Peyer's patch (tissue), 4 donors: ENCODE measurements around the gene TEDC1. TPM values are rescaled to one million over a fixed set of nuclear protein-coding genes. Genes with fewer than 3 reads are reported as not detected.
A peak's percentile ranks its signal among the peaks of the same experiment; 100 is the strongest.

Experiments used
- DNase-seq, 3 donors: peaks; one replicate each; pipeline ENCODE4 v3.0.0-alpha.2; 2017 to 2019
- H3K27ac ChIP-seq, 4 donors: fragments of 200-600 bp; sonication (generic); one replicate each; pipeline ENCODE4 v1.5.1; 2016 to 2019
- H3K27me3 ChIP-seq, 2 donors: fragments of 200-600 bp; sonication (generic); one replicate each; pipeline ENCODE4 v1.5.1; 2019
- H3K36me3 ChIP-seq, 3 donors: fragments of 200-600 bp; sonication (generic); one replicate each; pipeline ENCODE4 v1.5.1; 2016 to 2019
- H3K4me1 ChIP-seq, 4 donors: fragments of 200-600 bp; sonication (generic); one replicate each; pipeline ENCODE4 v1.5.1; 2016 to 2019
- H3K4me3 ChIP-seq, 4 donors: fragments of 200-600 bp; sonication (generic); 1 replicate in 3 of 4; 2 replicates in 1 of 4; pipeline ENCODE4 v1.5.1; 2016 to 2019; ENCODE audit warnings: mild to moderate bottlenecking in 1 of 4
- H3K9me3 ChIP-seq, 4 donors: fragments of 200-600 bp; sonication (generic); one replicate each; pipeline ENCODE4 v1.5.1; 2016 to 2019; ENCODE audit warnings: mild to moderate bottlenecking in 1 of 4
- POLR2A ChIP-seq, 2 donors: fragments of 450-650 bp; IDR thresholded peaks; one replicate each; pipeline ENCODE4 v1.5.1; 2017; ENCODE audit warnings: antibody characterized with exemption in 2 of 2, mild to moderate bottlenecking in 2 of 2, moderate library complexity in 2 of 2
- total RNA-seq, 4 donors: library from RNA; depleted of rRNA; stranded (reverse); fragments of >200 nt; gene quantifications; one replicate each; pipeline ENCODE4 v1.1.0, GENCODE V29; 2016
- TF ChIP-seq, protein P1 (sequence below), 6 experiments: fragments of 450-650 bp in 4 of 6; fragments of 200-600 bp in 2 of 6; sonication (generic) in 1 of 6; IDR thresholded peaks; one replicate each; pipeline ENCODE4 v1.5.1; 2017 to 2019; ENCODE audit warnings: antibody characterized with exemption in 6 of 6, mild to moderate bottlenecking in 3 of 6, moderate library complexity in 1 of 6

The TEDC1 gene
- total RNA-seq, 4 donors from 2014 or later: 7.0 to 42.1 (median 15.1) TPM

DNA sequence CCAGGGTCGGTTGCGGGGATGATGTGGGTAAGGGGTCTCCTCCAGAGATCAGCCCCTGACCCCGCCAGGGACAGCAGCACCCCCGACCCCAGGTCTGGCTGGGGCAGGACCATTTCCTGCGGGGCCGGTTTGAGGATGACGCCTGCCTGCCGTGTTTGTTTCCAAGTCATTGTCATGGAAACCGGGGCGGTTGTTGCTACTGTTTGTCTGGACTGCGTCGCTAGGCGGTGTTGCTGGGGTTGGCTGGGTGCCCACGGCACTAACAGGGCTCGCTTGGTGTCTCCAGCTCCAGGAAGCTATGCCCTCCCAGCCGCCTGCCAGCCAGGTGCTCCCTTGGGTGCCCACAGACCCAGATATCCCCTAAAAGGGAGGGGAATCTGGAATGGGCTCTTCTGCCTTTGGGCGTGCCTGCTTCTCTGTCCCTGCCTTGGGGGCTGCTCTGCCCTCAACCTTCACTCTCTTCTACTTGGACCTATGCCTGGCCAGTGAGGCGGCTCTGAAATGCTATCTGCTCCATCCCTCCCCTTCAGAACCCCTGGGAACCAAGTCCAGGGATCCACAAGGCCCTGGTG, 9.1 kb upstream of the TEDC1 start:
- TF ChIP-seq, protein P1, sequence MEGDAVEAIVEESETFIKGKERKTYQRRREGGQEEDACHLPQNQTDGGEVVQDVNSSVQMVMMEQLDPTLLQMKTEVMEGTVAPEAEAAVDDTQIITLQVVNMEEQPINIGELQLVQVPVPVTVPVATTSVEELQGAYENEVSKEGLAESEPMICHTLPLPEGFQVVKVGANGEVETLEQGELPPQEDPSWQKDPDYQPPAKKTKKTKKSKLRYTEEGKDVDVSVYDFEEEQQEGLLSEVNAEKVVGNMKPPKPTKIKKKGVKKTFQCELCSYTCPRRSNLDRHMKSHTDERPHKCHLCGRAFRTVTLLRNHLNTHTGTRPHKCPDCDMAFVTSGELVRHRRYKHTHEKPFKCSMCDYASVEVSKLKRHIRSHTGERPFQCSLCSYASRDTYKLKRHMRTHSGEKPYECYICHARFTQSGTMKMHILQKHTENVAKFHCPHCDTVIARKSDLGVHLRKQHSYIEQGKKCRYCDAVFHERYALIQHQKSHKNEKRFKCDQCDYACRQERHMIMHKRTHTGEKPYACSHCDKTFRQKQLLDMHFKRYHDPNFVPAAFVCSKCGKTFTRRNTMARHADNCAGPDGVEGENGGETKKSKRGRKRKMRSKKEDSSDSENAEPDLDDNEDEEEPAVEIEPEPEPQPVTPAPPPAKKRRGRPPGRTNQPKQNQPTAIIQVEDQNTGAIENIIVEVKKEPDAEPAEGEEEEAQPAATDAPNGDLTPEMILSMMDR (IDR thresholded peaks at IDR 0.05): peak in 3 of 6 experiments; percentile 23 to 29 (median 26)
- TF ChIP-seq POLR2A (IDR thresholded peaks at IDR 0.05): no peak
- H3K4me3 ChIP-seq: peak overlapping the region; percentile 19 to 48 (median 41)
- peaks cover 0 to 25% of the 10 kb centered on the region in 2 donors for H3K27me3 ChIP-seq
- H3K36me3 ChIP-seq: no peaks in the 10 kb centered on the region
- DNase-seq: peak; percentile 95 to 98 (median 96)
- H3K9me3 ChIP-seq: no peaks in the 10 kb centered on the region
- peak overlapping the region; percentile 80 to 96 (median 88) for H3K27ac ChIP-seq
- peaks cover 22 to 92% (median 44%) of the 10 kb centered on the region in 4 donors for H3K4me1 ChIP-seq

DNA sequence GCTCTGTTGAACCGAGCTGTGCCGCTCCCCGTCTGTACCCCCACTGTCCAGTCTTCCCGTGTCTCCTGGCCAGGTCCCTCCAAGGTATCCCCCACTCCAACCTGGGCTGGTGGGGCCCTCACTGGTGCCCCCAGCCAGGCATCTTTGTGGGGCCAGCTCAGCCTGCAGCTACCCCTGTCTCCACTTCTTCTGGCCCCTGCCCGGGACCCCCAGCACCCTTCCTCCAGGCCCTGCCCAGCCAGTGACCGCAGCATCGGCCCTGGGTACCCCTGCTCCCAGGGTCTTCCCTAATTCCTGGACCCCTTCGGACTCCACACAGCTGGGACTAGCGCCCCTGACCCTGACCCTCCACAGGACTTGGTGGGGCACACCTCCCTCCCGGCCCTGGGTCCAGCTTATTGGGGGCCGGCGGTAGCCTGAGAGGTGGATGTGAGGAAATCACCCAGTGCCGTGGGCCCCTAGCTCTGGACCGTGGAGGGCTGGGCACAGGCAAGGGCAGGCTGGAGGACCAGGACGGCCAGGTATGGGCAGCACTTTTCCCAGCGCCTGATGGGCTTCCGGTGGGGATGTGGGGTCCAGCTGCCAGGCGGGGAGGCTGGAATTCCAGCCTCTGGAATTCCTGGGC, 8.4 kb upstream of the TEDC1 start:
- Histone ChIP-seq H3K4me1 (peaks cover 22 to 93% (median 43%) of the 10 kb centered on the region in 4 donors), H3K36me3 (no peaks in the 10 kb centered on the region), H3K4me3 (peak overlapping the region in 1 of 4 donors; percentile 48), H3K27me3 (peaks cover 0 to 25% of the 10 kb centered on the region in 2 donors), H3K27ac (peak overlapping the region; percentile 80 to 96 (median 88)), H3K9me3 (no peaks in the 10 kb centered on the region)
- no peak for DNase-seq
- TF ChIP-seq, protein P1 (IDR thresholded peaks at IDR 0.05): no peak
- no peak for TF ChIP-seq POLR2A (IDR thresholded peaks at IDR 0.05)

DNA sequence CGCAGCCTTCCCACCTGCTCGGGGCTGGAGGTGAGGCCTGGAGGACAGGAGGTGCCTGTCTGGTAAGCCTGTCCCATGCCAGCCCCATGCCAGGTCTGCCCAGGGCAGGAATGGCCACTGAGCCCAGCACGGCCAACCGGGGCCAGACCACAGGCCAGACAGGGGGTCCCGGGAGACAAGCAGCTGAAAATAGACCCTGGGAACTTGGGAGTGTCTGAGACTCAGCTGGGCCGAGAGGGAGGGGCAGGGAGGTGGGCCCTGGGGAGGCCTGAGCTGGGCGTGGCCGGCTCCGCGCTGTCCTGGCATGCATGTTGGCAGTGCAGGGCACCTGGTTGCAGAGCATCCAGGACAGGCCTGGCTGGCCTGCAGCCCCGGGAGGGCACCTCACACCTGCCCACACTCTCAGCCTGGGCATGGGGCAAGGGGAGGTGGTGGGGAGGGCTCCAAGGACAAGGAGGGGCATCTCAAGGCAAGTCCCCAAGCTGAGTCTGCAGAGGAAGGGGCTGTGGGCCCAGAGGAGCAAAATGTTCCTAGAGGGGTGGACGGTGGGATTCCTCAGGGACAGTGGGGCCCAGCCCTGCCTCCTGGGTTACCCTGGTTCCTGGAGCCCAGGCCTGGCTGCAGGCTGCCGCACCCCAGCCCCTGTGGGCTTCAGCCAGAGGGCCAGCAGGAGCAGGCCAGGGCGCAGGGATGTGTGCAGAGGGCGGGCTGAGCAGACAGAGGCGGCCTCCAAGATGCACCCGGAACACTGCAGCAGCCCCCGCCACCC, 7.6 kb upstream of the TEDC1 start:
- H3K27me3 ChIP-seq: peaks cover 0 to 18% of the 10 kb centered on the region in 2 donors
- peaks cover 19 to 94% (median 45%) of the 10 kb centered on the region in 4 donors for H3K4me1 ChIP-seq
- peak in 1 of 3 donors; percentile 82 for DNase-seq
- H3K27ac ChIP-seq: peak overlapping the region; percentile 80 to 96 (median 88)
- no peak for TF ChIP-seq POLR2A (IDR thresholded peaks at IDR 0.05)
- TF ChIP-seq, protein P1 (IDR thresholded peaks at IDR 0.05): no peak
- peaks cover 0 to 4% (median 0%) of the 10 kb centered on the region in 3 donors for H3K36me3 ChIP-seq
- no peak overlapping the region for H3K4me3 ChIP-seq
- no peaks in the 10 kb centered on the region for H3K9me3 ChIP-seq

DNA sequence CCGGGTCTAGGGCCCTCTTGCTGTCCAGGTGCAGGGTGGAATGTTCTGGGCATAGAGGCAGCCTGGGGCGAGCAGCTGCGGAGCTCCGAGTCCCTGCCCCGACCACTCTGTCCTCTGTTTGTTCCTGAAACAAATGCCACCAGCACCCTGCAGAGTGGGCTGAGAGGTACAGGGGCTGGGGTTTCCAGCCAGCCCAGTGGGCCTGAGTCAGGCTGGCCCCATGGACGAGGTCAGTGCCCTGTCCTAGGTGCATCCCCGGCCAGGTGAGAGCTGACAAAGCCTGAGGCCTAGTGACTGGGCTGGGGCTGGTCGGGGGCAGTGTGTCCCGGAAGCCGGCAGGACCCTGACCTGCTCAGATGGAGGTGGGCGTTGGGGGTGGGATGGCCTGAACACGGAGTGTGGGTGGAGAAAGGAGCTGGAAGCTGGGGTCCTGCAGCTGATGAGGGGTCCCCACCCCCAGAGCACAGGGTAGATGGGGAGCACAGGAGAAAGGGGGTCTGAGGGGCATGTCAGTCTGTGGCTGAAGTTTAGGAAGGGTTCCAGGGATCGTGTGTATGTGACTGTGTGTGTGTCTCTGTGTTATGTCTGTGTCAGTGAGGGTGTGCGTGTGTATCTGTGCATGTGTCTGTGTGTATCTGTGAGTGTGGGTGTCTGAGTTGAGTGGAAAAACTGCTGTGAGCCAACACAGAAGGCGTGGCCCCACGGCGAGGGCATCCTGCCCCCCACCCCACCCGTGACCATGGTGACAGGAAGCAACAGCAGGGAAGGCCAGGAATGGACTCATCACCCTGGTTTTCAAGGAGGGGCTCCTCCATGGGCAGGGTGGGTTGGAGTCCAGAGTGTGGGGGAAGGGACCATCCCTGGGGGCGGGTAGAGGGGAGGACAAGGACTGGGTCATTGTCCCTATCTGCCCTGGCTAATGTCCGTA, 6.7 kb upstream of the TEDC1 start:
- peaks cover 0 to 9% of the 10 kb centered on the region in 2 donors for H3K27me3 ChIP-seq
- H3K27ac ChIP-seq: peak overlapping the region; percentile 14 to 96 (median 88)
- peaks cover 0 to 8% (median 0%) of the 10 kb centered on the region in 3 donors for H3K36me3 ChIP-seq
- H3K9me3 ChIP-seq: no peaks in the 10 kb centered on the region
- TF ChIP-seq, protein P1 (IDR thresholded peaks at IDR 0.05): no peak
- TF ChIP-seq POLR2A (IDR thresholded peaks at IDR 0.05): no peak
- no peak overlapping the region for H3K4me3 ChIP-seq
- peak in 1 of 3 donors; percentile 74 for DNase-seq
- peaks cover 19 to 95% (median 52%) of the 10 kb centered on the region in 4 donors for H3K4me1 ChIP-seq

DNA sequence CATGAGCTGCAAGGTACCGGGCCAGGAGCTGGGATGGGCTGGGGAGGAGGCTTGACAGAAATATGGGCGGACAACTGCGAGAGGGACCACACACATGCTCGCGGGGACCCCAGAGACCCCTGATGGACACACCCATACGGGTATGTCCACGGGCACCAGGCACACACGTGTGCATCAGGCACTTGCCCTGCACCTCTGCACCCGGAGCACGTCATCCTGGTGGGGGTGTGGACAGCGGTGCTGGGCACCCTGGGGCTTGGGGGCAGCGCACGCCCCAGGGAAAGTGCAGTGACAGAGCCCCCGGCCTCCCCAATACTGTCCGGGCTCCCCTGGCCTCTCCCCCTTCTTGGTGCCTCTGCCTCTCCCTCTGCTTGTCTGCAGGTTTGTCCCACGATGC, 6.1 kb upstream of the TEDC1 start:
- Histone ChIP-seq H3K36me3 (peaks cover 0 to 8% (median 0%) of the 10 kb centered on the region in 3 donors), H3K27me3 (peaks cover 0 to 2% of the 10 kb centered on the region in 2 donors), H3K27ac (peak overlapping the region; percentile 54 to 89 (median 88)), H3K4me3 (no peak overlapping the region), H3K4me1 (peaks cover 19 to 92% (median 55%) of the 10 kb centered on the region in 4 donors), H3K9me3 (no peaks in the 10 kb centered on the region)
- no peak for DNase-seq
- TF ChIP-seq, protein P1 (IDR thresholded peaks at IDR 0.05): no peak
- TF ChIP-seq POLR2A (IDR thresholded peaks at IDR 0.05): no peak
